ENCODE data around the gene CSTF1. TPM values are rescaled to one million over a fixed set of nuclear protein-coding genes. Genes with fewer than 3 reads are reported as not detected.
"Not testable (repeated sequence)": the region's sequence is repeated elsewhere in the genome, so short reads cannot be mapped to it uniquely, and the experiment has no call there.

The CSTF1 gene
- total RNA-seq, 1 donor from 2014 or later, result 25.3 TPM

DNA sequence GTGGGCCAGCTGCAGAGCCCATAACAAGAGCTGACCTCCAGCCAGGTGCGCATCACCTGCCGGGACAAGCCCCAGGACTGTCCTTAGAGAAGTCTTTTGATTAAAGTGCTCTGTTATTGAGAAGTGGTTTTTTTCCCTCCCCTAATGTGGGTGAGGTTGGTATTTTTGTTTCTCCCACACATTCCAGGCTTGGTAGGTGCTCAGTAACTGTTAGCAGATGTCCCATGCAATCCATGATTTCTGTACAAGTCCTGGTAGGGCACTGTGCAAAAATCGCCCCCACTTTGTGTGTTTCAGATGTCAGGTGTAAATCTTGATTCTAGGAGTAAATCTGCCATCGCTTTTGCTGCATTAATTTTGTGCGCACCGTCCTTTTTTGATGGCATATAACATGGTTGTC is 29.0 kb upstream of the CSTF1 start:
- DNase-seq (ENCODE audit: low spot score) (no peak), ATAC-seq (no peak)
- intact Hi-C loops (cut with DNase I), result loop anchor here (5.0 kb wide), 1 partner anchor 104 kb away; the partner anchor contains the start of gene RTF2

DNA sequence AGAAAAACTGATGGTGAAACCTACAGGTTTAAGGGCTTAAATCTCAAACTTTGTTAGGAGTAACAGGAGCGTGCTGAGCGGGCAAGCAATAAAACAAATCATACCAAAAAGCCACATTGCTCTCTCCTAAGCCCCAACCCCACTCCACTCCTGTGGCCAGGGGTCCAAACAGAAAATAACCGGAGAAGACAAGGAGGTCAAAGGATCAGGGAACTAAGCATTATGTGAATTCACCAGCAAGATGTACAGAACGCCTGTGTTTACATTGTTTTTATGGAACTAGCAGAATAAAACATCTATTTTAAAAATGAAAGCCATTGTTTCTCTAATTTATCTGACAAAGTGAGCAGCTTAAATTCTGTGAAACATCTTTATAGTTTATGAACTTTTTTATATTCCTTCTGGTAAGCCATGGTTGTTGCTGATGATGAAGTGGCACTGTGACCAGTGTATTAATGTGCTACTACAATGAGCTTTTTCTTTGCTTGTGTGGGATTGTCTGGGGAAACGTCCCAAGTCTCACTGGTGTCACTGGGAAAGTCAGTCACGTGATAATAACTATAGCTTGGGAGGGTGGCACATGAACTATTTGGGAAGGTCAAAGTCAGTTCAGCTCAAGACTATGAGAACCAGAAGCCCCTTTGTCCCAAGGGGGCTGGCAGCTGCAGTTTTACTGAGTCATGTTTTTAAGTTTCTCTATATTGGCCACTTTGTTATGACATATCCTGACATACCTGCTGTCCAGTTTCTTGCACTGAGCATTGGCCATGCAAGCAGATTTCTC is 23.9 kb upstream of the CSTF1 start:
- DNase-seq (ENCODE audit: low spot score) (no peak), ATAC-seq (peak; percentile 71)
- intact Hi-C loops (cut with DNase I), result no loop called here

DNA sequence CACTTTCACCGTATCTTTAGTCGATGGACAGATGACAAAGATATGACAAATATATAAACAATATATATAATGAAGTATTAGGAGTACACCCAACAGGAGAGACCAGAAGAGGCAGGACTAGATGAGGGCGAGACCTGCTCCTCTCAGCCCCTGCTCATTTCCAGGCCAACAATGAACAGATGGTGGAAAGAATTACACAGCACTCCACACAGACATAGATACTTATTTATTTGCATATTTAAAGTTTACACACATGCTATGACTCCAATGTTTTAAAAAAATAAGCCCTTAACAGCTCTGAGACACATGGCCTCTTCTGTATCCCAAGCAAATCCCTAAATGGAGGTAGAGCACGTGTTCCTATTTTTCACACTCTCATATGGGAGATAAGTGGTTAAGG is 23.3 kb upstream of the CSTF1 start:
- DNase-seq (ENCODE audit: low spot score) (no peak), ATAC-seq (no peak)
- intact Hi-C loops (cut with DNase I), result no loop called here

DNA sequence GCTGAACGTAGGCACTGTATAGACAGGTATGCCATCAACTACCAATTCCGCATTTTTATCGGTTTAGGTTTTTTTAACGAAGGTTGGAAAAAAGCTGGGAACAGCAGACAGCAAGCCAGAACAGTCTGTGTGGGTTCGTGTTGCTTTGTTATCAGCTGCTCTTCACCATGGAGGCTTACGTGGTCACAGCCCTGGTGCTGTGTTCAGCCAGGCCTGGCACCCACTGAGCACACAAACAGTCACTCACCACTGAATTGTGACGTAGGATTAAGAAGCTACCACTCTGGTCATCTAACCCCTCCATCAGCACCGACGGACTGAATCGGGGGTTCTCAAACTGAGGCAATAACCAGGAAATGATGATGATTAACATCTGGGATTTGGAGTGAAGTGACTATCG is 20.5 kb upstream of the CSTF1 start:
- no peak for DNase-seq (ENCODE audit: low spot score)
- intact Hi-C loops (cut with DNase I), result no loop called here
- ATAC-seq, result no peak

DNA sequence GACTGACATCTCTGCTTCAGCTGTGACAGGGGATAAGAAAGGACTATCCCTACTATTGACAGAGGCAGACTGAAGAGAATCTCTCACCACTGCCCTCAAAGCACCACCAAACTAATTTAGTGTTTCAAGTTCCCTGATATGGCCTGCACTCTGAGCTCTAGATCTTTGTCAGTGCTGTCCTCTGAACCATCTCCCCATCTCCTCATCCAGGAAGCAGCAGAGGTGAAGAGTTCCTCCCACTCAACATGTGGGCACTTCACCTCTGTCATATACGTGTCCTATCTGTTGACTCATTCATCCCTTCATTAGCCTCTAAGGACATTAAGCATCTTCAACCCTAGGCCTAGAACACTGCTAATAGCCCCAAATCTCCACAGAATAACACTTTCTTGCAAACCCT is 19.6 kb upstream of the CSTF1 start:
- DNase-seq (ENCODE audit: low spot score) (no peak), ATAC-seq (no peak)
- intact Hi-C loops (cut with DNase I), result no loop called here

DNA sequence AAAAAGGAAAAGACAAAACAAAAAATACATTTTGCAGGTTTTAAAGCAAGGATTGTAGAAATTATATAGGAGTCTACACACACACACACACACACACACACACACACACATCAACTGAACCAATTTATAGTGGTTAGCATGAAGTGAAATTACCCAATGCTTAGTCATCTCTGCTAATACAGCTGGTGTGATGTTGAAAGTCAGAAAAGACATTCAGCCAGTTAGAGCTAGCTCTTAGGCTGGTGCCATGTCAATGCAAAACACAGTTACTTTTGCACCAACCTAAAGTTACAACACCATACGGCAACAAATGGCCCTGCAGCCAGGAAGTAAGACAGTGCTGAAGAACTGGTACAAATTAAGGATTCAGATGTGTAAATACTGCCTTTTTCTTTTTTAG is 18.5 kb upstream of the CSTF1 start:
- ATAC-seq (no peak), DNase-seq (ENCODE audit: low spot score) (no peak)
- intact Hi-C loops (cut with DNase I), result no loop called here

DNA sequence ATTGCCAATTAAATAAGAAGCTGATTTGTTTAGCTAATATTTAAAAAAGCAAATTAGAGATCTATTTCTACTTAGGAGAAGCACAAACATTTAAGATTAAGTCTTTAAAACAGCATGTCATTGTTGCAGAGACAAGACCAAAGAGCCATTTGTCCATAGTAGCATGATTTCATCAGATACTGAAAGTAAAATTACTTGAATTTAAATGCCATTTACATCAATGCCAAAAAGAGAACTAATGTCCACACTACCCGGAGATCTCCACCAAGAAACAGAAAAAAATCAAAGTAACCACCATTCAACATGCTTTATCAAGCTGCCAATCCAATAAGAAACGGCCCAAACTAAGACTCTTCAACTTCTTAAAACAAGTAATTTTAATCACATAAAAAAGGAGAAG is 16.1 kb upstream of the CSTF1 start:
- intact Hi-C loops (cut with DNase I), result no loop called here
- DNase-seq (ENCODE audit: low spot score) (no peak), ATAC-seq (no peak)

DNA sequence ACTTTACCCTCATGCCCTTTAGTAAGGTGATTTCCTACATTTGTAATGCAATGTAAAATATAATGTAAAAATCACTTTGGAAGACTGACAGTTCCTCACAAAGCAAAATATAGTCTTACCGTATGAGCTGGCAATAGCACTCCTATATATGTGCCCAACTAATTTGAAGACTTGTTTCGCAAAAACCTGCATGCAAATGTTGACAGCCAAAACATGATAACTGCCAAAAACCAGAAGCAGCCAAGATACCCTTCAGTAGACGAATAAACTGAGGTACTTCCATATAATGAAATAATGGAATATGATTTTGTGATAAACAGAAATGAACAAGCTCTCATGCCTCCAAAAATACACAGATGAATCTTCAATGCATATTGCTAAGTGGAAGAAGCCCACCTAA is 14.1 kb upstream of the CSTF1 start:
- intact Hi-C loops (cut with DNase I), result no loop called here
- no peak for DNase-seq (ENCODE audit: low spot score)
- no peak for ATAC-seq

DNA sequence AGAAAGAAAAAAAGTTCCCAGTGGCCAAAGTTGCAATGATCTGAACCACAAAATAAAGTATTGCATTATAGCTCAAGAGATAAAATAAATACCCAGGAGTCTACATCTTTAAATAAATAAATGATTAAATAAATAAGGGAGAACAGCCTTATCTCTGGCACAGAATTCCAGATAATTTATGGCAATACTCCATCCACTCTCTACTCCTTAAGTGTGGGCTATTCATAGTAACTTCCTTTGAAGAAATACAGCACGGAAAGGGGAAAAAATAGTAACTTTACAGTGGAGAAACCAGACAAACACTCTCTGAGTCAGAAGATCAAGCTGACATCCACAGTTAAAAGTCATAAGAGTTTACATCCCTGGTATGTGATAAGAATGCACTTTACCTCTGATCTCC is 12.1 kb upstream of the CSTF1 start:
- intact Hi-C loops (cut with DNase I), result no loop called here
- ATAC-seq, result no peak

DNA sequence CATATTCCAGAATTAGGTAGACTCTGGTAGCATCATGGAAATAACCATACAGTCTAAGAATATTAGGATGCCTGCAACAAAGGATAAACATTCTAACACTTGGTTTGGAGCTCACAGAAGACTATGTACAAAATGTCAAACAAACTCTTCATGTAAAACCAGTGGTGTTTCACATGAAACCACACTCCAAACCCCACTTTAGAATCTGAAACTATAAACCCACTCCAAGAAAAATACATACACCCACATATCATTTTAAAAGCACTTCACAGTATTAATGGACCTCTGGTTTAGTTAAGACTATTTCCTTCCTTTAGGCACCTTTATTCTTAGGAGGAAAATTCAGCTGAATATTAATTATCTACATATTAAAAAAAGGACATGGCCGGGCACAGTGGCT is 10.9 kb upstream of the CSTF1 start:
- no peak for ATAC-seq
- intact Hi-C loops (cut with DNase I), result no loop called here

More for the DNA sequence above, 12.1 kb upstream of the CSTF1 start:
- DNase-seq (ENCODE audit: low spot score), result no peak

DNA sequence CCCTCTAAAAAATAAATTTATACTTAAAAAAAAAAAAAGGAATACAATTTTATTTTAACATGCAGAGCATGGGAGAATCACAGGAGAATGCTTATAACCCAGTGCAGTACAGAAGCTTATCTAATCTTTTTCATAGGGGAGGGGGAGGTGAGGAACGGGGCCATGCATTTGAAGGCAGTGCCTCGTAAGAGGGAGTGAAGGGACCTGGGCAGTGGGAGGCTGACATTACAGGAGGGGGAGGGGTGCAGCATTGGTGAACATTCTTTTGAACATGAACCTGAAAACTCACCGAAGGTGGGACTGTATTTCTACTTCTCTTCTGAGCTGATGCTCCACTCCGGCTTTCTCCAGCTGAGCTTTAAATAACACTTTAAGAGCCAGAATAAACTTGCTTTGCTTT is 9.7 kb upstream of the CSTF1 start:
- ATAC-seq (no peak), DNase-seq (ENCODE audit: low spot score) (no peak)
- intact Hi-C loops (cut with DNase I), result no loop called here

More for the DNA sequence above, 10.9 kb upstream of the CSTF1 start:
- no peak for DNase-seq (ENCODE audit: low spot score)

DNA sequence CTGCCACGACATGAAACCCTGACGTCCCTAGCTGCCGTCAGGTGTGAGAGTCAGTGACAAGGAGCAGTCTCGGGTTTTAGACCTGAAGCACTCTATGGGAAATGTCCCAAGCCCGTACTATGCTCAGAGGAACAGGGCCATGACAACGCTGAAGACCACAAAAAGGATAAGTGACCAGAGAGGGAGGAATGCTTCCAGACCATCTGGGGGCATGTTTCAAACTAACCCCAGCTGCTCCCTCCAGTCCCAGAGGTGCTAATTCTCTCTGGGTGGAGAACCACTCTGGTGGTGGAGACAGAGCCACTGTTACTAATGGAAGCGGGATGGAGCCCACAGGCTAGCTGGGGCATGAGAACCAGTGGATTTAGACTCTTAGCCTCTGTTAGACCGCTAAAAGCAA is 9.1 kb upstream of the CSTF1 start:
- intact Hi-C loops (cut with DNase I), result no loop called here
- DNase-seq (ENCODE audit: low spot score) (no peak), ATAC-seq (no peak)

DNA sequence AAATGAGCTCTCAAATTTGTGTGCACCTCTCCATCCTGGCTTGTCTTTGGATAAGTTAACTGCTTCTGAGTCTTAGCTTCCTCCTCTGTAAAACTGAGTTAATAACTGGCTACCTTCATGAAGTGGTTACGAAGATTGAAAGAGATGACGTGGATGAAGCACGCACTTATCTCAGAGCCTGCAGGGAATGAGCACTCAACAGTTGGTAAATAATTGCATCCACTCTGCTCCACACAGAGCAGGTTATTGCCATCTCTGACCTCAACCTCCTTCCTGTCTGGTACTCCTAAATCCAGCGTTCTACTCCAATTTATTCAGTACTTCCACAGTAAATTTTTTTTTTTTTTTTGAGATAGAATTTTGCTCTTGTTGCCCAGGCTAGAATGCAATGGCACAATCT is 7.3 kb upstream of the CSTF1 start:
- intact Hi-C loops (cut with DNase I), result no loop called here
- ATAC-seq (no peak), DNase-seq (ENCODE audit: low spot score) (no peak)

DNA sequence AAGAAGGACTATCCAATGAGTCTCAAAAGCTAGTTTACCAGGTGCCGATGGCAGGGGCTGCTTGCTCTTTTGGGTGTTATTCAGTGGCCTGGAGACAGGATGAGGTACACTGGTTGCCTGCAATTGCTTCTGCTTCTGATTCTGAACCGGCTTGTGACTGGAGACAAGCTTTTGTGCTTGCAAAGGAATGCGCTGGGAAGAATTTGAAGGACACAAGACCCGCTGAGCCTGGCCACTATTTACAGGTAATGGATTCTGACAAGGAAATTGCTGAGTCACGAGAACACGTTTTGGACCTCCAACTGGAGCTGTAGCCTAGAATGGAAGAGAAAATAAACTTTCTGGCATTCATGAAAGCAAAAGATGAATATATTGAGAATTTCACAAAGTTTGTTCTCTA is 6.2 kb upstream of the CSTF1 start:
- intact Hi-C loops (cut with DNase I), result no loop called here
- no peak for ATAC-seq
- DNase-seq (ENCODE audit: low spot score), result no peak

DNA sequence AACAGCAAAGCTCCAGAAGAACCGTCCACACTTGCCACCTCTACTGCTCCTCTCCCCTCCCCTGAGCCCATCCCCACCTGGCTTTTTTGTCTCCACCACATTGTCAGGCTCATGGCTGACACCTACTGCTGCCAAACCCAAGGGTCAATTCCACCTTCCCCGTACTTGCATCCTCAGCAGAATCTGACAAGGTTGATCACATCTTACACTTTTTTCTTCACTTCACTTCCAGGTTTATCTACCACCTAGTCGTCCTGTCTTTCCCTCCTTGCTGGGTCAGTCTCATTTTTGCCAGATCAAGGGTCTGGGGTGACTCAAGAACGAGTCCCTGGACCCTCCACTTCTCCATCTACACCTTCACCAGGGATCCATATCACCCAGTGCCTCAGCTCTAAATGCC is 3.6 kb upstream of the CSTF1 start:
- DNase-seq (ENCODE audit: low spot score) (no peak), ATAC-seq (no peak)
- intact Hi-C loops (cut with DNase I), result no loop called here

DNA sequence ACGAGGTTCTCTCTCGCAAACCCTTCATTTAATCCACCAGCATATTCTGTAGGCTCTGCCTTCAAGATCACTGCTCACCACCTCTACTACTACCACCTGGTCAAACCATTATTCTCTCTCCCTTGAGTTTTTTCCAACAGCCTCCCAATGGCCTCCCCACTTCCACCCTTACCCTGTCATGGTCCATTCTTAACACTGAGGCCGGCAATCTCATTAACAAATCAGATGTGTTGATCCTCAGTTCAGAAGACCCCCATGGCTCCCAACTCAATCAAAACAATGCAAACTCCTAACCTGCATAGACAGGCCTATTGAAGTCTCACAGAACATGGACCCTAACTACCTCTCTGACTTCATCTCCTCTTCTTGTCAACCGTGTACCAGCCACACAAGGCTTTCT is 2.6 kb upstream of the CSTF1 start:
- DNase-seq (ENCODE audit: low spot score) (no peak), ATAC-seq (no peak)
- intact Hi-C loops (cut with DNase I), result no loop called here

DNA sequence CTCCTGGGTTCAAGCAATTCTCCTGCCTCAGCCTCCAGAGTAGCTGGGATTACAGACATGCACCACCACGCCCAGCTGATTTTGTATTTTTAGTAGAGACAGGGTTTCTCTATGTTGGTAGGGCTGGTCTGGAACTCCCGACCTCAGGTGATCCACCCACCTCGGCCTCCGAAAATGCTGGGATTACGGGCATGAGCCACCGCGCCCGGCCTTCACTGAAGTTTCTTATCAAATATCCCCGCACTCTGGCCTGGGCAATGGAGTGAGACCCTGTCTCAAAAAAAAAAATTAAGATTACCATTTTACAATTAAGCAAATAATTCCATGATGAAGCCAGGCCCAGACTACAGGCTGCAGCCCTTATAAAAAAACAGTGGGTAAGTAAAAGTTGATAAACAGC is 2.0 kb upstream of the CSTF1 start:
- intact Hi-C loops (cut with DNase I), result not testable (repeated sequence)

DNA sequence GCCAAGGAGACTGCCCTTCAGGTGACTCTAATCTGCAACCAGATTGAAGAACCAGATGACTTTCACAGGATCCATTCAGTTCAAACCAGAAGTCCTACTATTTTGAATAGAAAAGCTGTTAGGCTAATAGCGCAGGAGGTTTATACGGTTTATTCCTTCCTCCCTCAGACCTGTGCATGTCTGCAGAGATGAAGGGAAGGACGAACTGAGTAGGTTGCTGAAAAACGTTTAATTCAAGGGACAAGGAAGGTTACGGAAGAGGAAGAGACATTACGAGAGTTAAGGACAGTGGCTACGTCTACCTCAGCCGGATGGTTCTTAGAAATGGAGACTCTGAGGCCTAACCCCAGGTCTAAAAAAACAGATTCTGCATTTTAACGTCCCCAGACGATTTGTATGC is 1.4 kb upstream of the CSTF1 start:
- ATAC-seq (no peak), DNase-seq (ENCODE audit: low spot score) (no peak)
- intact Hi-C loops (cut with DNase I), result no loop called here

More for the DNA sequence above, 2.0 kb upstream of the CSTF1 start:
- not testable (repeated sequence) for DNase-seq (ENCODE audit: low spot score); ATAC-seq

DNA sequence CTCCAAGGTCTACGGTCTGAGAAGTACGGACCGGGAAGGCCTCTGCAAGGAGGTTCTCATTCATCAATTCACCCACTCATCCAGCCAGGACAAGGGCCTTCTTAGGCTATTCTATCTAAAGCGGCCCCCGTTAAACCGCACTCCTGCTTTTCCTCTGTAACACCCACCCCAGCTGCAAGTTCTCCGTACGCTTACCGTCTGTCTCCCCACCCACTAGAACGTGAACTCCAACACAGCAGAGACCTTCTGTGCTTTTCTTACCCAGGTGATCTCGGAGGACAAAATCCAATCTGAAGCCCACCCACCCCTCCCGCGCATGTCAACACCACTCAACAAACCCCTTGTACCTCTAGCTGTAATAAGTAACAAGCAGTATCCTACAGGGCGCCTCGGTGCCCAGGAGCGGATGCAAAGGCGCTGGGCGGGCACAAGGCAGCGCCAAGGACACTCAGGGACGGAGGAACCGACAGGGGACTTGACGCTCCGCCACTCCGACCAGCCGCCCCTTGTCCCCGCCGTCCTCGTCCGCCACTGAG is 781 bp upstream of the CSTF1 start:
- intact Hi-C loops (cut with DNase I), result no loop called here
- ATAC-seq (peak; percentile 43), DNase-seq (ENCODE audit: low spot score) (no peak)

DNA sequence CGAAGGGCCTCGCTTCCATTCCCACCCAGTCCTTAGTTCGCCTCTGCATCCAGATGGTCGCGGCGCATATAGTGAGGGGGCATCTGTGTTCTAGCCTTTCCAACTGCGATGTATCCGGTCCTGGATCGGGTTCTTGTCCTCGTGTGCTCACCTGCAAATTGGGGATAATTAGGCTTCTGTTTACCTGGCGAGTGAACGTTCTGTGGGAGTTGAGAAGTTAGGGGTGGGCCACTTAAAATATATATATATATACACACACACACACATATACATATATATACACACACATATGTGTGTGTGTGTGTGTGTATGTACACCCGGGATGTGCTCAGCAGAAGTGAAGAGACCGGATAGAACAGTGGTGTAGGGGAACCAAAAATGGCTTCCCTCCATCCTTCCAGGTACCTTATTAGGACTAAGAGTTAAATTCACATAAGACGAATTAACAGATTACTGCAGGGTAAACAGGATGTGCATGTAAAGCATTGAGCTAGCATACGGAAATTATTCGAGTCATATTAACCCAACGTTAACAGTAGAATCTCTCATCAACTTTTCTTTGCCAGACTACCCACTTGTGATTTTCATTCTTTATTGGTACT is 537 bp downstream of the CSTF1 start:
- intact Hi-C loops (cut with DNase I), result no loop called here
- ATAC-seq (no peak), DNase-seq (ENCODE audit: low spot score) (no peak)

DNA sequence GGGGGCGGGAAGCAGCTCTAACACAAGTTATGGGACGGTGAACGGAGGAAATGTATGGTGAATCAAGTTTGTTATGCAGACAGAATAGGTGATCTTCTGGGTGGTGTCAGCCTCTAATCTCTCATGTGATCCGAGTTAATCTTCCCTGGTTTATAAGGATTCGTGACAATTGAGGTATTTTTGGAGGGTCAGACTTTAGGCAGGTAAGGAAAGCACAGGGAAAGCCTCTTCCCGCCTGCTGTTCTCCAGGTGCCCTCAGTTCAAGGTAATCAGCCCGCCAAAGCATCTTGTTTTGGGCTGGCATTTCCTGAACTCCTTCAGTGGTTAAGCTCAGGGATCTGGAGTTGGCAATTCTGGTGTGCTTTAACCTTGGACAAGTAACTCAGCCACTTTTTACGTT is 1.2 kb downstream of the CSTF1 start:
- no peak for ATAC-seq
- no peak for DNase-seq (ENCODE audit: low spot score)

More for the DNA sequence above, 1.2 kb downstream of the CSTF1 start:
- intact Hi-C loops (cut with DNase I), result no loop called here

All from sciatic nerve (tissue), 2 donors.